ENCODE data around the gene ATP2C1. TPM values are rescaled to one million over a fixed set of nuclear protein-coding genes. Genes with fewer than 3 reads are reported as not detected.

The ATP2C1 gene
- total and polyA plus RNA-seq, 2 experiments from 2014 or later: 31.5 to 99.4 TPM

GRCh38 chr3:131008326-131008725, 114.4 kb downstream of the ATP2C1 start:
- H4K20me1 ChIP-seq (ENCODE audit: insufficient read depth, poor library complexity, severe bottlenecking): no peaks in the 10 kb centered on the region
- H3K36me3 ChIP-seq (replicated peaks; ENCODE audit: insufficient read depth, low read depth): no peaks in the 10 kb centered on the region
- no peak for DNase-seq (ENCODE audit: low spot score)
- no peaks in the 10 kb centered on the region for H3K9me2 ChIP-seq (replicated peaks; ENCODE audit: insufficient read depth)
- H3K79me2 ChIP-seq: no peaks in the 10 kb centered on the region
- H3K9me3 ChIP-seq (ENCODE audit: low read depth): no peaks in the 10 kb centered on the region
- no peak overlapping the region for H3K27ac ChIP-seq
- H3K4me1 ChIP-seq (ENCODE audit: insufficient read depth): no peaks in the 10 kb centered on the region
- 100% methylated on average over 1 of the region's 1 CpG for WGBS (ENCODE audit: low lambda C conversion rate, missing lambda C conversion rate)
- TF ChIP-seq EZH2phosphoT487 (IDR thresholded peaks at IDR 0.05; ENCODE audit: low read depth, severe bottlenecking, unreplicated experiment) (no peak), EZH2 (IDR thresholded peaks at IDR 0.05; ENCODE audit: borderline replicate concordance) (no peak)
- TF ChIP-seq, protein P1, sequence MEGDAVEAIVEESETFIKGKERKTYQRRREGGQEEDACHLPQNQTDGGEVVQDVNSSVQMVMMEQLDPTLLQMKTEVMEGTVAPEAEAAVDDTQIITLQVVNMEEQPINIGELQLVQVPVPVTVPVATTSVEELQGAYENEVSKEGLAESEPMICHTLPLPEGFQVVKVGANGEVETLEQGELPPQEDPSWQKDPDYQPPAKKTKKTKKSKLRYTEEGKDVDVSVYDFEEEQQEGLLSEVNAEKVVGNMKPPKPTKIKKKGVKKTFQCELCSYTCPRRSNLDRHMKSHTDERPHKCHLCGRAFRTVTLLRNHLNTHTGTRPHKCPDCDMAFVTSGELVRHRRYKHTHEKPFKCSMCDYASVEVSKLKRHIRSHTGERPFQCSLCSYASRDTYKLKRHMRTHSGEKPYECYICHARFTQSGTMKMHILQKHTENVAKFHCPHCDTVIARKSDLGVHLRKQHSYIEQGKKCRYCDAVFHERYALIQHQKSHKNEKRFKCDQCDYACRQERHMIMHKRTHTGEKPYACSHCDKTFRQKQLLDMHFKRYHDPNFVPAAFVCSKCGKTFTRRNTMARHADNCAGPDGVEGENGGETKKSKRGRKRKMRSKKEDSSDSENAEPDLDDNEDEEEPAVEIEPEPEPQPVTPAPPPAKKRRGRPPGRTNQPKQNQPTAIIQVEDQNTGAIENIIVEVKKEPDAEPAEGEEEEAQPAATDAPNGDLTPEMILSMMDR (IDR thresholded peaks at IDR 0.05; ENCODE audit: poor library complexity): no peak
- no peaks in the 10 kb centered on the region for H3K27me3 ChIP-seq
- H3K4me3 ChIP-seq: no peak overlapping the region
- H2AFZ ChIP-seq: no peak overlapping the region
- no peak overlapping the region for H3K4me2 ChIP-seq

DNA sequence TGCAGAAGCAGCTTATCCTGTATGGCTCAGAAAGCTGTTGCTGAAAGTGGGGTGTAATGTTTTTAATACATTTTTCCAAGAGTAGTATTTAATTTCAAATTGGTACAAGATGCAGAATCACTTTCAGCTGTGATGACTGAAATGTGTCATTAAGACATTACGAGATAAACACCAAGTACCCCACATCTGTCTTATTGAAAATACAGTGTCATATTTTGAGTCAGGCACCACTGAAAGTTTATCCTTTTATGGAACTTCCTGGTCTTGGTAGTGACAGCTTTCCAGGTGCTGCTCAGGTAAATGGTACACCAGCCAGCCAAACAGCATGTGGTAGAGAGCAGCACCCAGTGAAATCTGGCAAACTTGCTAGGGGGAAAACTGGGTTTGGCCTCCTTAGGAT, 115.8 kb downstream of the ATP2C1 start:
- Histone ChIP-seq H3K4me2 (no peak overlapping the region), H4K20me1 (ENCODE audit: insufficient read depth, poor library complexity, severe bottlenecking) (no peaks in the 10 kb centered on the region), H3K79me2 (no peaks in the 10 kb centered on the region), H2AFZ (no peak overlapping the region), H3K4me3 (no peak overlapping the region), H3K27me3 (no peaks in the 10 kb centered on the region), H3K4me1 (ENCODE audit: insufficient read depth) (no peaks in the 10 kb centered on the region), H3K9me3 (ENCODE audit: low read depth) (no peaks in the 10 kb centered on the region), H3K36me3 (replicated peaks; ENCODE audit: insufficient read depth, low read depth) (no peaks in the 10 kb centered on the region), H3K9me2 (replicated peaks; ENCODE audit: insufficient read depth) (no peaks in the 10 kb centered on the region), H3K27ac (no peak overlapping the region)
- 100% methylated on average over 1 of the region's 1 CpG for WGBS (ENCODE audit: low lambda C conversion rate, missing lambda C conversion rate)
- TF ChIP-seq EZH2phosphoT487 (IDR thresholded peaks at IDR 0.05; ENCODE audit: low read depth, severe bottlenecking, unreplicated experiment) (no peak), EZH2 (IDR thresholded peaks at IDR 0.05; ENCODE audit: borderline replicate concordance) (no peak)
- TF ChIP-seq, protein P1 (IDR thresholded peaks at IDR 0.05; ENCODE audit: poor library complexity): no peak
- DNase-seq (ENCODE audit: low spot score): no peak

- Histone ChIP-seq H4K20me1 (ENCODE audit: insufficient read depth, poor library complexity, severe bottlenecking) (no peaks in the 10 kb centered on the region), H3K4me1 (ENCODE audit: insufficient read depth) (no peaks in the 10 kb centered on the region), H3K79me2 (no peaks in the 10 kb centered on the region), H3K36me3 (replicated peaks; ENCODE audit: insufficient read depth, low read depth) (no peaks in the 10 kb centered on the region), H3K9me2 (replicated peaks; ENCODE audit: insufficient read depth) (no peaks in the 10 kb centered on the region), H3K4me2 (no peak overlapping the region), H3K27me3 (no peaks in the 10 kb centered on the region), H3K27ac (no peak overlapping the region), H2AFZ (no peak overlapping the region), H3K4me3 (no peak overlapping the region), H3K9me3 (ENCODE audit: low read depth) (no peaks in the 10 kb centered on the region)
- TF ChIP-seq EZH2 (IDR thresholded peaks at IDR 0.05; ENCODE audit: borderline replicate concordance) (no peak), EZH2phosphoT487 (IDR thresholded peaks at IDR 0.05; ENCODE audit: low read depth, severe bottlenecking, unreplicated experiment) (no peak)
- TF ChIP-seq, protein P1 (IDR thresholded peaks at IDR 0.05; ENCODE audit: poor library complexity): no peak
- WGBS (ENCODE audit: low lambda C conversion rate, missing lambda C conversion rate): 84% methylated on average over 3 of the region's 3 CpGs
- no peak for DNase-seq (ENCODE audit: low spot score)
These were observed 125.1 kb downstream of the ATP2C1 start for GRCh38 chr3:131018970-131019369.

Measured in hepatocyte (in vitro differentiated cells).